Kidney (tissue), 14 donors: ENCODE measurements around the gene CCDC9. TPM values are rescaled to one million over a fixed set of nuclear protein-coding genes. Genes with fewer than 3 reads are reported as not detected.
A peak's percentile ranks its signal among the peaks of the same experiment; 100 is the strongest.

Experiments used
- DNase-seq, 5 donors: peaks; one replicate each; pipeline ENCODE4 v3.0.0-alpha.2; 2013 to 2020
- FAIRE-seq: peaks from 2 replicates; lab custom pipeline; 2012; peaks lifted over from hg19 to GRCh38; lab: Jason Lieb, UNC
- H3K27ac ChIP-seq, 2 donors: one replicate each; pipeline ENCODE4 v1.7.0; 2013; ENCODE audit warnings: low read depth in 2 of 2, low read length in 2 of 2, inconsistent platforms in 1 of 2
- H3K27me3 ChIP-seq: one replicate; pipeline ENCODE4 v1.7.1; 2013; ENCODE audit warnings: low read length, inconsistent platforms; ENCODE audit not compliant: control insufficient read depth, insufficient read depth
- H3K36me3 ChIP-seq, 3 donors: one replicate each; pipeline versions ENCODE4 v1.7.0 to v1.7.1; 2013; ENCODE audit warnings: low read length in 3 of 3, control low read depth in 1 of 3, inconsistent platforms in 1 of 3; ENCODE audit not compliant: insufficient read depth in 3 of 3, control insufficient read depth in 2 of 3
- H3K4me1 ChIP-seq, 3 donors: one replicate each; pipeline versions ENCODE4 v1.7.0 to v1.7.1; 2013; ENCODE audit warnings: low read length in 3 of 3, inconsistent platforms in 1 of 3, low read depth in 1 of 3; ENCODE audit not compliant: control insufficient read depth in 2 of 3, insufficient read depth in 2 of 3
- H3K4me3 ChIP-seq, 3 donors: one replicate each; pipeline versions ENCODE4 v1.7.0 to v1.8.1; 2013; ENCODE audit warnings: low read length in 3 of 3, control low read depth in 1 of 3, inconsistent platforms in 1 of 3
- H3K9ac ChIP-seq, 3 donors: one replicate each; pipeline versions ENCODE4 v1.7.0 to v1.7.1; 2013; ENCODE audit warnings: low read length in 3 of 3, control low read depth in 1 of 3, inconsistent platforms in 1 of 3
- H3K9me3 ChIP-seq, 3 donors: one replicate each; pipeline versions ENCODE4 v1.7.0 to v1.7.1; 2013; ENCODE audit warnings: low read length in 3 of 3, control low read depth in 1 of 3, inconsistent platforms in 1 of 3; ENCODE audit not compliant: control insufficient read depth in 2 of 3, insufficient read depth in 1 of 3
- intact Hi-C: fragments of 100-400 bp; cut with DNase I; formaldehyde crosslinking; loops from one replicate; pipeline ENCODE4 v1.11.1; 2022
- polyA plus RNA-seq: library from polyadenylated mRNA; stranded (reverse); fragments of 350-450 nt; fragmentation: Illumina TruSeq; extraction: RNeasy Lipid Tissue Mini Kit (QIAGEN cat#74804); gene quantifications from one replicate; pipeline ENCODE4 v1.2.3, GENCODE V29; 2014; ENCODE audit warnings: low read depth, low replicate concordance; ENCODE audit not compliant: insufficient read depth
- total RNA-seq: library from RNA; stranded (reverse); fragmentation: NEBNext Ultra II Directional; extraction: Animal tissue kit (Norgen Biotek cat#: 25700); gene quantifications from one replicate; pipeline ENCODE4 v1.2.1, GENCODE V29; 2021
- TF ChIP-seq, protein P1 (sequence below): IDR thresholded peaks from 3 replicates; pipeline ENCODE4 v1.5.1; 2012; ENCODE audit warnings: mild to moderate bottlenecking, moderate library complexity, borderline replicate concordance; ENCODE audit not compliant: insufficient read depth; ENCODE audit errors: extremely low read depth
- donor health status: control.
- donor health status: control.
- donor health status: control.
- donor health status: control.
- donor health status: control.
- donor health status: DM: yes; HTN: yes; CAD: no.
- donor health status: Normal renal cell carcinoma (clear cell type).

The CCDC9 gene
- total and polyA plus RNA-seq, 2 donors from 2014 or later = 14.0 to 49.0 TPM

DNA sequence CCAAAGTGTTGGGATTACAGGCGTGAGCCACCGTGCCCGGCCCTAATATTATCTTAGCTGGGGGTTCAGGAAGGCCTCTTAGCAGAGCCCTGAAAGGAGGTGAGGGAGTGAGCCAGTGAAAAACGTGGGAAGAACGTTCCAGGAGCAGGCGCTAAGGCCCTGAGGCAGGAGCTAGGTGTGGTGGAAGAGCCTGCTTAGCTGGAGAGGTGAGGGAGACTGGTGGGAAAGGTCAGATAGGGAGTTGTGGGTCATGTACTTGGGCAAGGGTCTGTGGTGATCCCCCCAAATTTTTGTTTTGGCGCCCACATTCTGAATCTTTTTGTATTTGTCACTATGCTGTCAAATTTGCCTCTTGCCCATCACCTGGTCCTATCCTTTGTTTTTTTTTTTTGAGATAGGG, 13.3 kb downstream of the CCDC9 start:
- H3K9ac ChIP-seq = no peak overlapping the region
- intact Hi-C loops = no loop called here
- no peaks in the 10 kb centered on the region for H3K9me3 ChIP-seq
- FAIRE-seq (no peak), DNase-seq (peak in 1 of 5 donors; percentile 31)
- H3K4me1 ChIP-seq = peaks cover 0 to 6% (median 0%) of the 10 kb centered on the region in 3 donors
- no peak overlapping the region for H3K4me3 ChIP-seq
- peaks cover 0 to 27% (median 15%) of the 10 kb centered on the region in 3 donors for H3K36me3 ChIP-seq
- H3K27me3 ChIP-seq = no peaks in the 10 kb centered on the region
- no peak overlapping the region for H3K27ac ChIP-seq
- TF ChIP-seq, protein P1, sequence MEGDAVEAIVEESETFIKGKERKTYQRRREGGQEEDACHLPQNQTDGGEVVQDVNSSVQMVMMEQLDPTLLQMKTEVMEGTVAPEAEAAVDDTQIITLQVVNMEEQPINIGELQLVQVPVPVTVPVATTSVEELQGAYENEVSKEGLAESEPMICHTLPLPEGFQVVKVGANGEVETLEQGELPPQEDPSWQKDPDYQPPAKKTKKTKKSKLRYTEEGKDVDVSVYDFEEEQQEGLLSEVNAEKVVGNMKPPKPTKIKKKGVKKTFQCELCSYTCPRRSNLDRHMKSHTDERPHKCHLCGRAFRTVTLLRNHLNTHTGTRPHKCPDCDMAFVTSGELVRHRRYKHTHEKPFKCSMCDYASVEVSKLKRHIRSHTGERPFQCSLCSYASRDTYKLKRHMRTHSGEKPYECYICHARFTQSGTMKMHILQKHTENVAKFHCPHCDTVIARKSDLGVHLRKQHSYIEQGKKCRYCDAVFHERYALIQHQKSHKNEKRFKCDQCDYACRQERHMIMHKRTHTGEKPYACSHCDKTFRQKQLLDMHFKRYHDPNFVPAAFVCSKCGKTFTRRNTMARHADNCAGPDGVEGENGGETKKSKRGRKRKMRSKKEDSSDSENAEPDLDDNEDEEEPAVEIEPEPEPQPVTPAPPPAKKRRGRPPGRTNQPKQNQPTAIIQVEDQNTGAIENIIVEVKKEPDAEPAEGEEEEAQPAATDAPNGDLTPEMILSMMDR = no peak

DNA sequence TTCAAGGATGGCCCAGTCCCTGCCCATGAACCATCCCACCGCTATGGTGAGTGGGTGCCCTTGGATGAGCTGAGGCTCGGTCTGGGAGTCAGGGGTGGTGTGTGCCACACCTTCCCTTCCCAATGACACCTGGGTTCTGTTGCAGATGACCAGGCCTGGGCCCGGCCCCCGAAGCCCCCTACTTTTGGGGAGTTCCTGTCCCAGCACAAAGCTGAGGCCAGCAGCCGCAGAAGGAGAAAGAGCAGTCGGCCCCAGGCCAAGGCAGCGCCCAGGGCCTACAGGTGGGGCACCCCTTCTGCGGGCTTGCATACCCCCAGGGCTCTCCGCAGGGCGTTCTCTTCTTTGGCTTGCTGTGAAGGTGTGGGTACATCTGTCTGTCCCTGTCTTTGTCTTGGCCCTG, 14.1 kb downstream of the CCDC9 start:
- Histone ChIP-seq H3K27me3 (no peaks in the 10 kb centered on the region), H3K9me3 (no peaks in the 10 kb centered on the region), H3K36me3 (peaks cover 0 to 24% (median 12%) of the 10 kb centered on the region in 3 donors), H3K9ac (no peak overlapping the region), H3K4me3 (no peak overlapping the region), H3K4me1 (peaks cover 0 to 10% (median 0%) of the 10 kb centered on the region in 3 donors), H3K27ac (no peak overlapping the region)
- no peak for DNase-seq
- intact Hi-C loops = no loop called here
- FAIRE-seq = no peak
- TF ChIP-seq, protein P1 = no peak

DNA sequence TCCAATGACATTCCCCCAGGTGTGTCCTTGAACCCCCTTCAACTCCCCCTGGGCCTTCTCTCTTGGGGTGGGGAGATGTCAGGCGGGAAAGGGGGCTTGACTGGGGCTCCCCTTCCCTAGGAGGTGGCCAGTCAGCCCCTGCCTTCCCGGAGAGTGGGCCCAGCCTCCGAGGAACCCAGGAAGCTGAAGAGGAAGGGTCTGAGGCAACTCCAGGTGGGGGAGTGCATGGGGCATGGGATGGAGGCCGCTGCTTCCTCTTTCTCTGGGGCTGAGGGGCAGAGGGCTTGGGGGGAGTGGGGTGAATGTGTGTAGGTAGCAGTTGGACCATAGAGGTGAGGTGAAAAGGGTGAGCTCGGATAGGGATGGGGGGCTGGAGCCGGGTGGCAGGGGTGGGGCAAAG, 15.6 kb downstream of the CCDC9 start:
- intact Hi-C loops = no loop called here
- Histone ChIP-seq H3K36me3 (peaks cover 0 to 16% (median 9%) of the 10 kb centered on the region in 3 donors), H3K4me1 (peaks cover 0 to 14% (median 0%) of the 10 kb centered on the region in 3 donors), H3K9me3 (no peaks in the 10 kb centered on the region), H3K9ac (no peak overlapping the region), H3K27me3 (no peaks in the 10 kb centered on the region), H3K4me3 (no peak overlapping the region), H3K27ac (no peak overlapping the region)
- TF ChIP-seq, protein P1 = no peak
- DNase-seq (peak in 1 of 5 donors; percentile 66), FAIRE-seq (no peak)
